ENCODE data around the gene TMEM250.

GRCh38 chr9:136090768-136091581 lies 27.7 kb downstream of the TMEM250 start:
- TF ChIP-seq POLR2AphosphoS5 (IDR thresholded peaks at IDR 0.05; ENCODE audit: insufficient read depth in 1 of 2, low read depth in 1 of 2) (peak in 1 of 2 donors; percentile 45), CTCF (IDR thresholded peaks at IDR 0.05) (no peak)
